OCI-M1 (cell line): ENCODE results near the gene NBPF10.
"Not testable (repeated sequence)": the region's sequence is repeated elsewhere in the genome, so short reads cannot be mapped to it uniquely, and the experiment has no call there.

ENCODE experiments used
- DNase-seq: peaks from one replicate; lab custom pipeline; 2025; lab: John Stamatoyannopoulos, UW

The NBPF10 gene

GRCh38 chr1:146144465-146144864 is at the start of gene NBPF10:
Gene NBPF10 (minus strand): TSS chr1:146144804. CDS start chr1:146144769, 35 bp downstream.
- not testable (repeated sequence) for DNase-seq

- not testable (repeated sequence) for DNase-seq
Measured at GRCh38 chr1:146174531-146174930, 29.9 kb upstream of the NBPF10 start.

GRCh38 chr1:146167740-146168139 is 23.1 kb upstream of the NBPF10 start:
- DNase-seq, result not testable (repeated sequence)

- not testable (repeated sequence) for DNase-seq
Measured at GRCh38 chr1:146167273-146167672, 22.7 kb upstream of the NBPF10 start.
